Measurements from ENCODE around the gene SNX14. TPM values are rescaled to one million over a fixed set of nuclear protein-coding genes. Genes with fewer than 3 reads are reported as not detected.
"Not testable (repeated sequence)": the region's sequence is repeated elsewhere in the genome, so short reads cannot be mapped to it uniquely, and the experiment has no call there.

SNX14 gene
- total RNA-seq, 1 experiment from 2014 or later: 79.4 TPM

DNA sequence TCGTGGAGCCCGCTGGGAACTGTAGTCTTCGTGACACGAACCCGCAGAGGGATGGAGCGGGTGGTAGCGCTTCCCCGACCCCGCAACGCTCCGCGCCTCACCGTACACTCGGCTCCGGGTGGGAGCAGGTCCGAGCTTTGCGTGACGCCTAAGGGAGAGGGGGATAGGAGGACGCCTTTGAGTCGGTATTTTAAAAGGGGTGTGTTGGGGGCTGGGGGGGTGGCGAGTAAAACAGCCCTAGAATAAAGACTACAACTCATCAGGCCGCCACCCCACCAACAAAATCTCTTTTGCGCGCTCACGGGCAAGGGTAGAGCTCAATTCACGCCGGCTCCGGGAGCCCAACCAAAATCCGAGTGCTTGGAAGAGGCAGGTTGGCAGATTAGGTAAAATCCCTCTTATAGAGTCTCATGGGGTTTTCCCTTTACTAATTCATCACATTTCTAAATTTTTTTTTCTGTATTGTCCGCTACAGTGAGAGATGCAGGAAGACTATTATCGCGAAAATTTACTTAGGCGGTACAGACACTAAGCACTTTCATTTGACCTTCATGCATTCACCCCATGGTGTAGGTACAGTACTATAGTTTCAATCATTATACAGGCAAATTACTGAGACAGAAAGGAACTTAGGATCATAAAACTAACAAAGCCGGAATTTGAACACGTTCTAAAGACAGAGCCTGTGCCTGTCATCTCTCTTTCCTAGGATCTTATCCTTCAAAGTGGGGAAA lies 706 bp upstream of the SNX14 start:
- peak; percentile 73 for DNase-seq (ENCODE audit: low spot score)
- in situ Hi-C loops (cut with HindIII; ENCODE audit: low sequenced_read_pairs): no loop called here

DNA sequence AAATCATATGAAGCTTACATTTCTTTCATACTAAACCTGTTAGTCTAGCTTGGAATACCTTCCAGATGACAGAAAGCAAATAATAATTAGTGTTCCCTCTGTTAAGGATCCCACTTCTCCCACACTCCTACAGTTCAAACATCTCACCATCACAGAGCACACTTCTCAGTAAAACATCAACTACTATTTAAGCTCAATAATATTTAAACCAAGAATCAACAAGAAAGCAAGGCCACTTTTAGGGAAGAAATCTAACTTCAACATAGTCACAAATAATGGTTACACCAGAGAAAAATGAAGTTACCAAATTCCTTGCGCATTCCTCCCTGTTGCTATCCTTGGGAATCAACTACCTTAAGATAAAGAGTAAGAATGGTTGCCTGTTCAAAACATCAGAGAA lies 1.6 kb downstream of the SNX14 start:
- in situ Hi-C loops (cut with HindIII; ENCODE audit: low sequenced_read_pairs): no loop called here

DNA sequence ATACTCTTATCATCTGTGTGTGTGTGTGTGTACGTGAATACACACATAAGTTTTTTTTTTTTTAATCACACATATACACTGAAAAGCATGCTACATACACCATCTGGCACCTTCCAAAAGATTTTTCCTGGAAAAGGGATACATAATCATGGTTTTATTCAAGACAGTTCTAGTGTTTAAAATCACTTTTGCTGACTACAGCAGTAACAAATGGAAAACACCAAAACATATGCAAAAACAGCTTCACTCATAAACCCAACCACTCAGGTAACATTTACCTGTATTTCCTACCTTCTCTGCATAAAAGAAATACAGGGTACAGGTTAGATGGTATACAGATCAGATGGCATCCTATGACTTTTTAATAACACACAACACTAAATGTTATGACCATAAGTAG lies 2.5 kb downstream of the SNX14 start:
- in situ Hi-C loops (cut with HindIII; ENCODE audit: low sequenced_read_pairs): no loop called here
- DNase-seq (ENCODE audit: low spot score): no peak

More for the DNA sequence above, 1.6 kb downstream of the SNX14 start:
- no peak for DNase-seq (ENCODE audit: low spot score)

DNA sequence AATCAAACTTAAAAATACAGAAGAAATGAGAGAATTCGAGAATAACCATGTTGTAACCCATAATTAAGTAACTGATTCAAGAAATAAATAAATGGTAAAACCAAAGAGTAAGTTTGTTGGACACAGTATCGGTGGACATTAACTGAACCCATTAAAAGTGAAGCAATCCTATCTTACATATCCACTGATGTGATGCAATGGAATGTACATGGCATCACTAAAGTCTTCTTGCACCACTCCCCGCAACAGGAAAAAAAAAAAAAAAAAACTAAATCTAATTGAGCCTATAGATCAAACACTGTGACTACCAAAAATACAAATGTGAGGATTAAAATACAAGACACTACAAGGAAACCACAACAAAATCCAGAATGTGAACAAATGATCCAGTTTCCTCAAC lies 7.9 kb downstream of the SNX14 start:
- in situ Hi-C loops (cut with HindIII; ENCODE audit: low sequenced_read_pairs): no loop called here
- no peak for DNase-seq (ENCODE audit: low spot score)

- DNase-seq (ENCODE audit: low spot score); in situ Hi-C loops (cut with HindIII; ENCODE audit: low sequenced_read_pairs): not testable (repeated sequence)
Measured at GRCh38 chr6:85582832-85583231, 10.8 kb downstream of the SNX14 start.

DNA sequence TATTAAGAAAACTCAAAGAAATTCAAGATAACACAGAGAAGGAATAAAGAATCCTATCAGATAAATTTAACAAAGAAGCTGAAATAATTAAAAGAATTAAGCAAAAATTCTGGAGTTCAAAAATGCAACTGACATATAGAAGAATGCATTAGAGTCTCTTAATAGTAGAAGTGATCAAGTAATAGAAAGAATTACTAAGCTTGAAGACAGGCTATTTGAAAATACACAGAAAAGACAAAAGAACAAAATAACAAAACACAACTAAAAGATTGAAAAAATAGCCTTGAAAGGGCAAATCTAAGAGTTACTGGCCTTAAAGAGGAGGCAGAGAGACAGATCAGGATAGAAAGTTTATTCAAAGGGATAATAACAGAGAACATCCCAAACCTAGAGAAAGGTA lies 12.1 kb downstream of the SNX14 start:
- in situ Hi-C loops (cut with HindIII; ENCODE audit: low sequenced_read_pairs): no loop called here
- DNase-seq (ENCODE audit: low spot score): no peak

- in situ Hi-C loops (cut with HindIII; ENCODE audit: low sequenced_read_pairs): no loop called here
- no peak for DNase-seq (ENCODE audit: low spot score)
Measured at GRCh38 chr6:85580878-85581267, 12.8 kb downstream of the SNX14 start.

GRCh38 chr6:85580118-85580877 lies 13.4 kb downstream of the SNX14 start:
- DNase-seq (ENCODE audit: low spot score): no peak
- in situ Hi-C loops (cut with HindIII; ENCODE audit: low sequenced_read_pairs): no loop called here

- in situ Hi-C loops (cut with HindIII; ENCODE audit: low sequenced_read_pairs): no loop called here
- no peak for DNase-seq (ENCODE audit: low spot score)
Measured at GRCh38 chr6:85579581-85579980, 14.1 kb downstream of the SNX14 start.

GRCh38 chr6:85576476-85576875 lies 17.2 kb downstream of the SNX14 start:
- in situ Hi-C loops (cut with HindIII; ENCODE audit: low sequenced_read_pairs): no loop called here
- peak; percentile 58 for DNase-seq (ENCODE audit: low spot score)

- in situ Hi-C loops (cut with HindIII; ENCODE audit: low sequenced_read_pairs): no loop called here
- no peak for DNase-seq (ENCODE audit: low spot score)
Measured at GRCh38 chr6:85574932-85575598, 18.6 kb downstream of the SNX14 start.

DNA sequence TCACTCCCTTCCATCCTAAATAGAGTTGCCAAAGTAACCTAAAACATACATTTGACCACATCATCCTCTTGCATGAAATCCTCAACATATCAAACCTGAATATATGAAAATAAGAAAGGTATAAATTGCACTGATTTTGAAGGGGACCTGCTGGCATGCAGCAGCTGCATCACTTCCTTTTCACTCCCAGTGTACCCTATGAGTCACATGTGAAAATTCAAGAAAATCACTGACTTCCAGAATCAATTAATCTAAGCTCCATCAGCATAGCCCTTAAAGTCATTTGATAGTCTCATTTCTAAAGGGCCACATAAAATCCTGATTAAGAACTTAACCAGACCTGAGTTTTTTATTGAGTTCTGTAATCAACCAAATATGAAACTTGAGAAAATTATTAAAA lies 24.3 kb downstream of the SNX14 start:
- DNase-seq (ENCODE audit: low spot score): no peak
- in situ Hi-C loops (cut with HindIII; ENCODE audit: low sequenced_read_pairs): no loop called here

- in situ Hi-C loops (cut with HindIII; ENCODE audit: low sequenced_read_pairs): no loop called here
- DNase-seq (ENCODE audit: low spot score): no peak
Measured at GRCh38 chr6:85568411-85568810, 25.2 kb downstream of the SNX14 start.

DNA sequence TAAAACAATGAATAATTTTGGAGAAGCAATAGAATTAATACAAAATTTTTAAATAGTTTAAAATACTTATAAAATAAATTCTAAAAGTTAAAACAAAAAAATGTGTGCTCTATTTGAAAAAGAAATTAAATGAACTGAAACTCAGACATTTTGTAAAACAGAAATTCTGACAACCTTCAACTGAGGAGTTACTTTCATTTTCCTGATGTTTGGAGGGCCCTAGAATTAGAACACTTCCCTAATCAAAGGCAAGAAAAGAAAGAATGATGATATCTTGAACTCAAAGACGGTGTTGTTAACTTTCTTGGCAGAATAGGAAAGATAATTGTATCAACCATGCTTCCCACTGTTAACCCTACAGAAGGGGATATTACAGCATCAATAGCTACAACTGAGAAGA lies 27.9 kb downstream of the SNX14 start:
- in situ Hi-C loops (cut with HindIII; ENCODE audit: low sequenced_read_pairs): no loop called here
- no peak for DNase-seq (ENCODE audit: low spot score)

DNA sequence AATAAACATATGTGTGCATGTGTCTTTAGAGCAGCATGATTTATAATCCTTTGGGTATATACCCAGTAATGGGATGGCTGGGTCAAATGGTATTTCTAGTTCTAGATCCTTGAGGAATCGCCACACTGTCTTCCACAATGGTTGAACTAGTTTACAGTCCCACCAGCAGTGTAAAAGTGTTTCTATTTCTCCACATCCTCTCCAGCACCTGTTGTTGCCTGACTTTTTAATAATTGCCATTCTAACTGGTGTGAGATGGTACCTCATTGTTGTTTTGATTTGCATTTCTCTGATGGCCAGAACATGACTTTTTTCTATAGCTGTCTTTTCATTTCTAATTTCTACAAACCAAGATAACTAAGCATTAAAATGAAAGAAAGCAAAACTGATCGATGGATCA lies 29.4 kb downstream of the SNX14 start:
- in situ Hi-C loops (cut with HindIII; ENCODE audit: low sequenced_read_pairs); DNase-seq (ENCODE audit: low spot score): not testable (repeated sequence)

- in situ Hi-C loops (cut with HindIII; ENCODE audit: low sequenced_read_pairs): no loop called here
- DNase-seq (ENCODE audit: low spot score): no peak
Measured at GRCh38 chr6:85561750-85562357, 31.8 kb downstream of the SNX14 start.

- in situ Hi-C loops (cut with HindIII; ENCODE audit: low sequenced_read_pairs): no loop called here
- no peak for DNase-seq (ENCODE audit: low spot score)
Measured at GRCh38 chr6:85556992-85557668, 36.5 kb downstream of the SNX14 start.

DNA sequence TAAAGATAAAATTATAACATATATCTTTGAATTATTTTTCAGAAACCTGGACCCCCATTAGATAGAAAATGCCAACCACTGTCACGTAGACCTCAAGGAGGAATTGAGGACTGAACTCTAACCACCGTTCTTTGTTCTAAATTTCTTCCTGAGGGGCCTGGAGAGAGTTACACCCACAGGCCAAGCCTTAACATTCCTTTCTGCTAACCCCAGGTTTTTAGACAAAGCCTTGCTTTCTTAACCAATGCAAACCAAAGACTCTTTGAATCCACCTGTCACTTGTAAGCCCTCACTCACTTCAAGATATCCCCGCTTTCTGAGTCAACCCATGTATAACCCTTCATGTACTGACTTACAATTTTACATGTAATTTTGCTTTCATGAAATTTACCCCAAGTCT lies 41.0 kb downstream of the SNX14 start:
- in situ Hi-C loops (cut with HindIII; ENCODE audit: low sequenced_read_pairs): no loop called here
- no peak for DNase-seq (ENCODE audit: low spot score)

GRCh38 chr6:85551264-85551663 lies 42.4 kb downstream of the SNX14 start:
- no peak for DNase-seq (ENCODE audit: low spot score)
- in situ Hi-C loops (cut with HindIII; ENCODE audit: low sequenced_read_pairs): no loop called here
